ENCODE data around the gene CFAP97. TPM values are rescaled to one million over a fixed set of nuclear protein-coding genes. Genes with fewer than 3 reads are reported as not detected.
A peak's percentile ranks its signal among the peaks of the same experiment; 100 is the strongest.

CFAP97 gene
- total and polyA plus RNA-seq, 9 of the 15 experiments (the other 6 are each of a cell fraction or from before 2014, with no cell fraction given) = 17.3 to 57.8 (median 44.4) TPM

DNA sequence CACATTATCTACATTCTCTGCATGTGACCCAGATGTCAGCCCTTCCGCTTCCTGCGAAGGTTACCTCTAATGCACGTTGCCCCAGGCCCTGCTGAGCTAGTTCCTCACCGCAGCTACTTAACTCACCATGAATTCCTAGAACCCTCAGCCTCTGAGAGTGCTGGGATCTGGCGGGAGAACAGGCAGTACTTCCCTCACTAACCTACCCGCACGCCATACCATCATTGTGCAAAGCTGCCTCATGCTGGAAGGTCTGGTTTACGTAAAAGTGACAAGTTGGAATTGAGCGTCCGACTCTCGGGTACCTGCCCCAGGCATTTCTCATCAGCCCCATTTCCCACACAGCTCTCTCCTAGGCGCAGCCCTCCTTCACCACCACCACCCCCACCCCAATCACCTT lies 54.4 kb downstream of the CFAP97 start (continued):
- no peak for TF ChIP-seq ZNF699 (CRISPR knock-in tag; IDR thresholded peaks at IDR 0.05; ENCODE audit: insufficient replicate concordance)
- TF ChIP-seq PHF8 (IDR thresholded peaks at IDR 0.05; ENCODE audit: borderline replicate concordance, low read length) = no peak

DNA sequence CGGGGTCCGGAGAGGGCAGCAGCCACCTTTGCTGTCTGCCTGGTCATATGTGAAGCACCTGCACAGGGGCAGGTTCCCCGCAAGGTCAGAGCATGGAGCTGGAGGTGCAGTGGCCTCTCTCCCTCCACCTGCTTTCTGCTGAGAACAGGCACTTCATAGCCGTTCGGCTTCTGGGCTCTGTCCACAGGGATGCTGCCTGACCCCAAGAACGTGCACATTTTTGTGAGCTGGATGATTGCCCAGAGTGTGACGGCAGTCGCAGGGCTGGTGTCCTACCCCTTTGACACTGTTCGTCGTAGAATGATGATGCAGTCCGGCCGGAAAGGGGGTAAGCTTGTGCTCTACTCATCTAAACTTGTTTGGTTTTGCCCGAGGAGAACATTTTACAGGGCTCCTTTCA lies 58.2 kb downstream of the CFAP97 start:
- DNase-seq (ENCODE audit: extremely low read depth in 1 of 4, low spot score in 3 of 4) = no peak
- TF ChIP-seq WHSC1 (IDR thresholded peaks at IDR 0.05; ENCODE audit: low read length) (no peak), POLR2G (IDR thresholded peaks at IDR 0.05; ENCODE audit: low read depth, low read length) (peak; percentile 43; the same call in 1 of the 2 replicates)
- in situ Hi-C loops (cut with MboI) (no loop called here), intact Hi-C loops (cut with micrococcal nuclease) (no loop called here)
- H3K4me1 ChIP-seq (replicated peaks in 1 of 2; ENCODE audit: control insufficient read depth in 2 of 2, insufficient read depth in 2 of 2, low read length in 2 of 2) = peaks cover 3 to 17% of the 10 kb centered on the region in 2 experiments; a peak in 4 of 5 replicates
- H3K27me3 ChIP-seq (ENCODE audit: control insufficient read depth in 2 of 2, insufficient read depth in 2 of 2, low read length in 2 of 2) = no peaks in the 10 kb centered on the region
- H3K9me1 ChIP-seq (ENCODE audit: control insufficient read depth, insufficient read depth, low read length) = peaks cover 4% of the 10 kb centered on the region
- CTCF ChIA-PET (ENCODE audit: low intra/inter-chr PET ratio) = no interaction called here
- peaks cover 33% of the 10 kb centered on the region; the same call in 2 of the 3 replicates for H3K36me3 ChIP-seq (ENCODE audit: control insufficient read depth, insufficient read depth, low read length)
- no peak for FAIRE-seq
- no peak overlapping the region for H3K4me3 ChIP-seq
- H3K9ac ChIP-seq (ENCODE audit: insufficient read depth in 1 of 2, low read depth in 2 of 2, low read length in 2 of 2) = no peak overlapping the region
- no peak overlapping the region for H3K4me2 ChIP-seq (ENCODE audit: insufficient read depth, low read length)
- no peaks in the 10 kb centered on the region for H4K20me1 ChIP-seq (replicated peaks; ENCODE audit: control insufficient read depth, insufficient read depth, low read length)
- no TSS peak for BruUV-seq (replicated peaks)
- WGBS (ENCODE audit: insufficient coverage, low coverage, missing lambda C conversion rate) = 89% methylated on average over 13 of the region's 13 CpGs
- H3K27ac ChIP-seq (ENCODE audit: extremely low read depth, low read depth, low read length) = no peak overlapping the region
- peaks cover 12% of the 10 kb centered on the region; the same call in 2 of the 3 replicates for H3K79me2 ChIP-seq (ENCODE audit: control insufficient read depth, insufficient read depth, low read length)
- H3K9me3 ChIP-seq (replicated peaks; ENCODE audit: control insufficient read depth, insufficient read depth, low read depth, low read length) = no peaks in the 10 kb centered on the region
- no peak overlapping the region for H2AFZ ChIP-seq (ENCODE audit: low read depth, low read length)
- POLR2A ChIA-PET = interaction anchor here (1.3 to 1.5 kb wide), 2 partner anchors 12 to 29 kb away, joined by 3 read pairs; no protein-coding TSS in a partner anchor
- no peak for ATAC-seq
